HG03039 (cell line): ENCODE measurements around the gene EPM2AIP1.
"Not testable (repeated sequence)": the region's sequence is repeated elsewhere in the genome, so short reads cannot be mapped to it uniquely, and the experiment has no call there.

Experiments
- ATAC-seq: cut with Tn5 transposase; IDR thresholded peaks from one replicate; pipeline ENCODE4 v1.9.1; 2021; ENCODE audit warnings: mild to moderate bottlenecking, moderate library complexity; ENCODE audit not compliant: unreplicated experiment

The EPM2AIP1 gene

DNA sequence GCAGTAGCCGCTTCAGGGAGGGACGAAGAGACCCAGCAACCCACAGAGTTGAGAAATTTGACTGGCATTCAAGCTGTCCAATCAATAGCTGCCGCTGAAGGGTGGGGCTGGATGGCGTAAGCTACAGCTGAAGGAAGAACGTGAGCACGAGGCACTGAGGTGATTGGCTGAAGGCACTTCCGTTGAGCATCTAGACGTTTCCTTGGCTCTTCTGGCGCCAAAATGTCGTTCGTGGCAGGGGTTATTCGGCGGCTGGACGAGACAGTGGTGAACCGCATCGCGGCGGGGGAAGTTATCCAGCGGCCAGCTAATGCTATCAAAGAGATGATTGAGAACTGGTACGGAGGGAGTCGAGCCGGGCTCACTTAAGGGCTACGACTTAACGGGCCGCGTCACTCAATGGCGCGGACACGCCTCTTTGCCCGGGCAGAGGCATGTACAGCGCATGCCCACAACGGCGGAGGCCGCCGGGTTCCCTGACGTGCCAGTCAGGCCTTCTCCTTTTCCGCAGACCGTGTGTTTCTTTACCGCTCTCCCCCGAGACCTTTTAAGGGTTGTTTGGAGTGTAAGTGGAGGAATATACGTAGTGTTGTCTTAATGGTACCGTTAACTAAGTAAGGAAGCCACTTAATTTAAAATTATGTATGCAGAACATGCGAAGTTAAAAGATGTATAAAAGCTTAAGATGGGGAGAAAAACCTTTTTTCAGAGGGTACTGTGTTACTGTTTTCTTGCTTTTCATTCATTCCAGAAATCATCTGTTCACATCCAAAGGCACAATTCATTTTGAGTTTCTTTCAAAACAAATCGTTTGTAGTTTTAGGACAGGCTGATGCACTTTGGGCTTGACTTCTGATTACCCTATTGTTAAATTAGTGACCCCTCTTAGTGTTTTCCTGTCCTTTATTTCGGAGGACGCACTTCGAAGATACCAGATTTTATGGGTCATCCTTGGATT lies 674 bp upstream of the EPM2AIP1 start, which contains the start of gene MLH1:
TSS of gene MLH1 (plus strand) at position 193 of the 958 bp plus-strand sequence. CDS start at position 223, 30 bp downstream.
- peak; percentile 91 for ATAC-seq

DNA sequence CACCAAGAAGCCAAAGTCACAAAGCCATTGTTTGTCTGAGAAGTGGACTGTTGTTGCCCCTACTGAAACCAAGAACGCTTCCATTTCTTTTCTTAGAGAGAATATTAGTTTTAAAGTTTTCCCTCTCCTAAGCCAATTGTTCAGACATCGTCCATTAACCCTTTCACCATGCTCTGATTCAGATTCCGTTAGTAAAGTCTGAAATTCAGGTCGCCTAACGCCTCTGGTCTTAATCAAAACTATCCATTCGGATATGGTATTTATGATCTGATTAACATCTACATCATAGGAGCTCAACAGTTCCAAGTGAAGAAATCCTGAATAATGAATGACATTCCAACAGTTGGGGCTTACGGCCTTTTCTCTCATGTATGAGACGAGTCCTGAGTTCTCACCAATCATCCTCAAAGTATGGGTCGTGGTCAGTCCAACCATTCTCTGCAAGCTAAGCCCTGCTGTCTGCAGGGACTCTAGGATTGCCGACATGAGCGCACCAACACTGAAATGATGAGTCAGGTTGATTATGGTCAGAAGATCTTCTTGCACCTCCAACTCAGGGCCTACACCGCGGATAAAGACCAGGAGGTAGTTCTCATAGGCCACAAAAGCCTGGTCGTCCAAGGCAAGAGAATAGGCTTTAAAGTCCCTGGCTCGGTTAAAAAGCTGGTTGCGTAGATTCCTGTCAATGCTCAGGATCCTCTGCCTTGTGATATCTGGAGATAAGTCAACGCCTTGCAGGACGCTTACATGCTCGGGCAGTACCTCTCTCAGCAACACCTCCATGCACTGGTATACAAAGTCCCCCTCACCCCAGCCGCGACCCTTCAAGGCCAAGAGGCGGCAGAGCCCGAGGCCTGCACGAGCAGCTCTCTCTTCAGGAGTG lies 767 bp downstream of the EPM2AIP1 start:
- no peak for ATAC-seq

DNA sequence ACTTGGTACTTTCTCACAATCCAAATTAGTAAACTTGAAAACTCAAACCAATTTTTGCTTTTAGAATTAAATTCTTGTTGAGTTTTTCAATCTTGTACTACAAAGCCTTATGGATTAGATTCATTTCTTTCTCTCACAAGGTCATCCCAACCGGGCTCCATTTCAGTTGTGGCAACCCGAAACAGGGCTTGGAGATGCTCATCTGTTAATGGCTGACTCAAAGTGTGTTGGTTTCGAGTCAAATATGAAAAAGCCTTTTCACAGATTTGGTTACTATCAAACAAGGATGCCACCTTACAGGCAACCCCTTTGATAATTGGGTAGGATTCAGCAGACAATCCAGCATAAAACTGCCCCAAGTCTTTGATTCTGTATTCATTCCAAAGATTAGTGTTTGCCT lies 1.8 kb downstream of the EPM2AIP1 start:
- no peak for ATAC-seq

DNA sequence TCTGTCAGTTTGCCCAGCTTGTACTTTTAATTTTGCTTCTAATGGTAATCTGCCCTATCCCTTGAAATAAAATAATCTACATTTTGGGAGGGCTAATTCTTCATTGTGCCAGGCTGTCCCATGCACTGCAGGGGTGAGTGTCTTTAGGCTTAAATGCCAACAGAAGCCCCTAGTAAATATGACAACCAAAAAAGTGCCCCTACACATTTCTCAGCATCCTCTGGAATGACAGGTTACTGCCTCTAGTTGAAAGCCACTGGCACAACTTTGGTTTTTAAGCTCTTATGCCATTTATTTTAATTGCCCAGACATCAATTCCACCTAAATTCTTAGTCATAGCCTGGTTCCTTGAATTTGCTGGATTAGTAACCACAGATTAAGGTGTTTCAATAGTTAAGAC lies 3.4 kb downstream of the EPM2AIP1 start:
- no peak for ATAC-seq

DNA sequence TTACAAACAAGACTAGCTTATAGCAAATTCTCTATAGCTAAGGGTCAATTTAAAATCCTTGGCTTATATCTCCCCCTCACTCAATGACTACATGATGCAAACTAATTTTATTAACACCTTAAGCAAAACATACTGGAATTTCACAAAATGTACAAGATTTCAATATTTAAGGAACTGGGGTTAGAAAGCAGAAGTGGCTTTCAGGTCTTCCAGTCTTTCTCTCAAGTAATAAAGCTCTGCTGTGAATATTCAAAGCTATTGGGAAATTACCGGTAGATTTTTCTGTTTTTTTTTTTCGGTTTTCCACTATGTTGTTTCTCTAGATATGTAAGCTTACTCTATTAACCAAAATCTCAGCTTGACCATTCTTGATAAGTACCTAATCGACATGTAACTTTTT lies 3.9 kb downstream of the EPM2AIP1 start:
- ATAC-seq: no peak

DNA sequence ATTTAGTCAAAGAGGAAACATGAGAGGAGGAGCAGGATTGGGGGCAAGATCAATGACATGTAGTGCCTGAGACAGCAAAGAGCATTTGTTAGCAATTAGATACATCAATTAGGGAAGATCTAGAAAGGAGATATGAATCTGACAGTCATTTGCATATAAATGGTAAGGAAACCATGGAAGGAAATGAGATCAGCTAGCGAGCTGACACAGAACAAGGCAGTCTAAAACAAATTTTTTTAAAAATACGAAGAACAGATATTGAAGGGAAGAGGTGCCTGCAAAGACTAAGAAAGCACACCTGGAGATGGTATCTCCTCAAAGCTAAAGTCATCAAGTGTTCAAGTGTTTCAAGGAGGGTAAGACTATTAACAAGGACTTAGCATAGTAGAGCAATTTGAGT lies 4.6 kb downstream of the EPM2AIP1 start:
- ATAC-seq: no peak

DNA sequence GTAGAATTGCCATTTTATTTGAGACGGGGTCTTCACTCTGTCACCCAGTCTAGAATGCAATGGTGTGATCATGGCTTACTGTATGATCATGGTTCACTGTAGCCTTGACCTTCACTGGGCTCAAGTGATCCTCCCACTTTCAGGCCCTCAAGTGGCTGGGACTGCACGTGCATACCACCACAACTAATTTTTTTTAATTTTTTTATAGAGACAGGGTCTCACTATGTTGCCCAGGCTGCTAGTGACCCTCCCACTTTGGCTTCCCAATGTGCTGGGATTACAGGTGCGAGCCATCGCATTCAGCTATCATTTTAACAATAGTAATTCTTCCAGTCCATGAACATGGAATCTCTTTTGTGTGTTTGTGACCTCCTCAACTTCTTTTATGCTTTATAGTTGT lies 11.9 kb downstream of the EPM2AIP1 start:
- ATAC-seq: no peak

DNA sequence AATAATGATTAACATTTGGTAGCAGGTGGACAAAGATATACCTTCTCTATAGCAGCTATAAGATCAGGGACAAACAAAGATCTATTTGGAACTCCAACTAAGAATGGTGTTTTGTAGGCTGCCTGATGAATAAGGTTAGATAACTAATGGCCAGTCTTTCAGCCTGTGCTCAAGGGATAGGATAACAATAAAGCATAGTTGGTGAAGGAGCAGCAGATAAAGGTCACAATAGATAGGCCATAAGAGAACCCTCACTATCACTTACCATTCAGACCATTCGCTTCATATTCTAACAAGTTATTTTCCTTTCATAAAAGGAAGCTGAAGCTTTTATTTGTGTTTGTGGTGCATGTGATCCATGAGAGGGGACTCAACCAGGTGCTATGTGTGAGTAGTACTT lies 19.8 kb downstream of the EPM2AIP1 start:
- no peak for ATAC-seq

DNA sequence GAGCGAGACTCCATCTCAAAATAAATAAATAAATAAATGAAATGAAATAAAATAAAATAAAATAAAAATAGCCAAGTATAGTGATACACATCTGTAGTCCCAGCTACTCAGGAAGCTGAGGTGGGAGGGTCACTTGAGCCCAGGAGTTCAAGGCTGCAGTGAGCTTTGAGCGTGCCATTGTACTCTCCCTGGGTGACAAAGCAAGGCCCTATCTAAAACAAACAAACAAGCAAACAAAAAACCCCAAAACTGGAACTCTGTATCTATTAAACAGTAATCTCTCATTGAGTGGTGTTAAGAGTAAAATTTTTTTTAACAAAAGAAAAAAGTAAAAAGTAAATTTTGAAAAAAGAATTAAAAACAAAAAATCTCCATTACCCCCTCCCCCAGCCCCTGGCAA lies 20.8 kb downstream of the EPM2AIP1 start:
- no peak for ATAC-seq

DNA sequence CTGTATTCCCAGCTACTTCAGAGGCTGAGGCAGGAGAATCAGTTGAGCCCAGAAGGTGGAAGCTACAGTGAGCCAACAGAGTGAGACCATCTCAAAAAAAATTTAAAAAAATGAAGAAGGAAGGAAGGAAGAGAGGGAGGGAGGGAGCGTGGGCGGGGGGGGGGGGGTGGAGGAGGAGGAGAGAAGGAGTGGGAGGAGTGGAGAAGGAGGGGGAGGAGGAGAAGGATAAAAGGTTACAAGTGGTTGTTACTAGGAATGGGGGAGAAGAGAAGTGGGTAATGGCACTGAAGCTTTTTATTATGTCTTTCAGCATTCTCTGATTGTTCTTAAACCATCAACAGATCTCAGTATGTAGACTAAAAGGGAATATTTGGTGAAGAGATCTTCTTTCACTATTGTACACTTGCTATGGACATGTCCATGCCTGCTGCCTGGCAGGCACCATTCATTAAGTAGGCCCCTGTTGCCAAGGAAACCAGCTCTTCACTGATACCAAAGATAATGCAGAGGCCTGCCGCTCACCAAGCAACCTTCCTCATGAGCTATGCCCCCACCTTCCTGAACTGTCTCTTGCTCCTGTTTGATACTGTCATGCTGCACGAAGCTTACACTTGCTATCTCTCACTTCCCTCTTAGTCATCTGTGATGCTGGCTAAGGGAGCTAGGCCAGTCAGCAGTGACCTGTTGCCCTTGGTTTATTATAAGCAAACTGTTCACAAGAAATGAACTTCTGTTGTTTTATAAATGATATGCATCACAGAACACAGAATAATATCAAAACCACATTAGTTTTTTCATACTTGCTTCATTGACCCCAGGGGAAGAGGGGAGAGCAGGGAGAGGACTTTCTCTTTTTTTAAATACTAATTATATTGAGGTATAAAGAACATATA lies 23.1 kb downstream of the EPM2AIP1 start:
- peak; percentile 95 for ATAC-seq

DNA sequence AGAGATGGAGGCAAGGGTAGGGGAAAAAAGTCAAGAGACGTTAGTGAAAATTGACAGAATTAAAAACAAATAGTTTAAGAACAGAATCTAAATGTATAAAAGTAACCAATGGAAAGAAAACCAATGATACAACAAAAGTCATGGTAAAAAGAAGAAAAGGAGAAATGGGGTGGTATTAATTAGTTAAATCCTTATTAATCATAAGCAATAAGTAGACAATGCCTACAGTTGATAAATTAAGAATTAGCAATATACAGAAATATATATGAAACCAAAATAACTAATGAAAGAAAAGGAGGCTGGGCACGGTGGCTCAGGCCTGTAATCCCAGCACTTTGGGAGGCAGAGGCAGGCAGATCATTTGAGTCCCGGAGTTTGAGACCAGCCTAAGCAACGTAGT lies 23.8 kb downstream of the EPM2AIP1 start:
- no peak for ATAC-seq

DNA sequence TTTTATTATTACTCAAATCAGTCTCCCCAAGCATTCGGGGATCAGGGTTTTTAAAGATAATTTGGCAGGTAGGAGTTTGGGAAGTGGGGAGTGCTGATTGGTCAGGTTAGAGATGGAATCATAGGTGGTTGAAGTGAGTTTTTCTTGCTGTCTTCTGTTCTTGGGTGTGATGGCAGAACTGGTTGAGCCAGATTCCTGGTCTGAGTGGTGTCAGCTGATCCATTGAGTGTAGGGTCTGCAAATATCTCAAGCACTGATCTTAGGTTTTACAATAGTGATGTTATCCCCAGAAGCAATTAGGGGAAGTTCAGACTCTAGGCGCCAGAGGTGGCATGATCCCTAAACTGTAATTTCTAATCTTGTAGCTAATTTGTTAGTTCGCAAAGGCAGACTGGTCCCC lies 27.5 kb downstream of the EPM2AIP1 start:
- no peak for ATAC-seq

DNA sequence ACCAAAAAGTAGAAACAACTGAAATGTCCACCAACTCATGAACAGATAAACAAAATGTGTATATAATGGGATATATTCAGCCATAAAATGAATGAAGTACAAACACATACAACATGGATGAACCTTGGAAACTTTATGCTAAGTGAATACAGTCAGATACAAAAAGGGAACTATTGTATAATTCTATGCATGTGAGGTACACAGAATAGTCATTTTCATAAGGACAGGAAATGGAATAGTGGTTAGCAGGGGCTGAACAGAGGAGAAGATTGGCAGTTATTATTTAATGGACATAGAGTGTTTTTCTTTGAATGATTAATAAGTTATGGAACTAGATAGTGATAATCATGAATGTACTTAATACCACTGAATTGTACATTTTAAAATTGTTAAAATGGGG lies 28.1 kb downstream of the EPM2AIP1 start:
- ATAC-seq: no peak

DNA sequence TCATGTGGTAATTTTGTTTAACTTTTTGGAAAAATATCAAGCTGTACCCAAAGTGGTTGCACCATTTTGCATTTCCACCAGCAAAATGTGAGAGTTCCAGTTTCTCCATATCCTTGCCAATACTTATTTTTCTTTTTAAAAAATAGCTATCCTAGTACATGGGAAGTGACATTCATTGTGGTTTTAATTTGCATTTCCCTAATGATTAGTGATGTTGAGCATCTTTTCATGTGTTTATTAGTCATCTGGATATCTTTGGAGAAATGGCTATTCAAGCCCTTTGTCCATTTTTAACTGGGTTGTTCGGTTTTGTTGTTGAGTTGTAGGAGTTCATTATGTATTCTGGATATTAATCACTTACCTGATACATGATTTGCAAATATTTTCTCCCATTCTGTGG lies 28.6 kb downstream of the EPM2AIP1 start:
- ATAC-seq: no peak

DNA sequence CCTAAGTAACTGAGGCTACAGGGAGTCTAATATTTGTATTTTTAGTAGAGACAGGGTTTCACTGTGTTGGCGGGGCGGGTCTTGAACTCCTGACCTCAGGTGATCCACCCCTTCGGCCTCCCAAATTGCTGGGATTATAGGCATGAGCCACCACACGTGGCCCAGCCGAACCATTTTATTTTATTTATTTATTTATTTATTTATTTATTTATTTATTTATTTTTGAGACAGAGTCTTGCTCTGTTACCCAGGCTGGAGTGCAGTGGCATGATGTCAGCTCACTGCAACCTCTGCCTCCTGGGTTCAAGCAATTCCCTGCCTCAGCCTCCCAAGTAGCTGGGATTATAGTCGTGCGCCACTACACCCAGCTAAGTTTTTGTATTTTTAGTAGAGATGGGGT lies 29.9 kb downstream of the EPM2AIP1 start:
- not testable (repeated sequence) for ATAC-seq

DNA sequence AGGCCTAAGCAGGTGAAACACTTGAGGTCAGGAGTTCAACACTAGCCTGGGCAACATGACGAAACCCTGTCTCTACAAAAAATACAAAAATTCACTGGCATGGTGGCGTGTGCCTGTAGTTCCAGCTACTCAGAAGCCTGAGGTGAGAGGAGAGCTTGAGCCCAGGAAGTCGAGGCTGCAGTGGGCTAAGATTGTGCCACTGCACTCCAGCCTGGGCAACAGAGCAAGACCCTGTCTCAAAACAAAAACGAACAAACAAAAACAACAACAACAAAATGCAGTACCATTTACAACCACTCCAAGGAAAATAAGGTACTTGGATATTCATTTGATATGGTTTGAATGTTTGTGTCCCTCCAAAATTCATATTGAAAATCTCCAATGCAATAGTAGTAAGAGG lies 32.4 kb downstream of the EPM2AIP1 start:
- ATAC-seq: no peak

DNA sequence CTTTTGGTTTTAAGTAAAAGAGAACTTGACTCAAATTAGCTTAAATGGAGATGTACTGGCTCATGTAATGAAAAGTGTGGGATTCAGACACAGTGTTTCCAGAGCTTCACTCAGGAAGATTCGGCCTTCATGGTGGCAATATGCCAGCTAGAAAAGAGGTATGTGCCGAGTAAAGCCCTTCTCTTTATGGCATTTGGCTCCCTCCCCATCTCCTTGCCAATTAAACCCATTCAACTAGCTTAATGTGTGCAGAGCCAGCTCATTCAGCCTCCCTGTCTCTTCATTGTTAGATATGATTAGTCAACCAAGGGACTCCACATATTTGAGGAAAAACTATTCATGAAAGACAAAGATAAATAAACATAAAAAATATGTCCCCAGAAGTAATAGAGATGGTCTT lies 33.1 kb downstream of the EPM2AIP1 start:
- no peak for ATAC-seq

DNA sequence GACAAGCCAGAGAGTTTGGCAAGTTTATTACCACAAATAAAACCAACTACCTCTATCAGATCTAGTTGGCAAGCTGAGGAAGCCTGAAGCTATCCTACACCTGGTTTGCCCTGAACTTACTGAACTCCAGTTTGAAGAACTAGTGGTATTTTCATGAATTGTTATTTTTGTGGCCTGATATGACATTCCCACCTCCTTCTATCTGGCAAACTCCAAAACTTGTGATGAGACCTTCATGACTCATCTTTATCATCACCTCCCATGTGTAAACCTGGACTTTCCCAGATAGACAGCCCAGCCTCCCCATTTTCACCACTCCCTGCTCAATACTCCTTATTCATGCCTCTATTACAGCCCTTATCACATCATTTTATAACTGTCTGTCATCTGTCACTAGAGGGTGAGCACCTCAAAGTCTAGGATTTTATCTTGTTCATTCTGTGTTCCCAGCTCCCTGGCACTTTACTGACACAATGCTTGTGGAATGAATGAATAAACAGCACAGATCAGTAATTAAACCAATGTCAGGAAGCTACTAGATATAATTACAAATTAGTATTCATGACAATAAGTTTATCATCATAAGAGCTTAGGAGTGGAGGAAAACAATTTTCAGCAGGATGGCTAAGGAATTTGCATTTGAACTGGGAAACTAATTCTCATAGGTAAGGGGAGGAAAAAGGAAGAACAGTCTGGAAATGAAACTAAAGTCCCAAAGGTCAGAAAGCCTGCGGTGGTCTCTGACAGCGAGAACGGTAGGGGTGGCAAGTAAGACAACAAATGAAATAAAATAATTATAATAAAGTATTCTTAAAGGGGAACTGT lies 34.9 kb downstream of the EPM2AIP1 start:
- ATAC-seq: no peak

DNA sequence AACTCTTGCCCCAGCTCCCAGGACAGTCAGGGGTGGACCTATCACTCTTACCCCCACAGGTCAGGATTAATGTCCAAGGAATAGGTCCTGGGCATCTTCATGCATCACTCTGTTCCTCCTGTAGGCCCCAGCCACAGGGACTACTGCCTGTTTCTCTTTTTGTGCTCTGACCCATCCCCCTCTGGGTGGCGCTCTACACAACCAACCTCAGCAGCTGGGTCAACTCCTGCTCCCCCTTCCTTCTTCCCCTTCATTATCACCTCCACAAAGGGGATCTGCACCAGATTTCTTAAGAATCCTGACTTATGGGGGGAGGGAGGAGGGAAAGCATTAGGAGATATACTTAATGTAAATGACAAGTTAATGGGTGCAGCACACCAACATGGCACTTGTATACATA lies 35.9 kb downstream of the EPM2AIP1 start:
- no peak for ATAC-seq

DNA sequence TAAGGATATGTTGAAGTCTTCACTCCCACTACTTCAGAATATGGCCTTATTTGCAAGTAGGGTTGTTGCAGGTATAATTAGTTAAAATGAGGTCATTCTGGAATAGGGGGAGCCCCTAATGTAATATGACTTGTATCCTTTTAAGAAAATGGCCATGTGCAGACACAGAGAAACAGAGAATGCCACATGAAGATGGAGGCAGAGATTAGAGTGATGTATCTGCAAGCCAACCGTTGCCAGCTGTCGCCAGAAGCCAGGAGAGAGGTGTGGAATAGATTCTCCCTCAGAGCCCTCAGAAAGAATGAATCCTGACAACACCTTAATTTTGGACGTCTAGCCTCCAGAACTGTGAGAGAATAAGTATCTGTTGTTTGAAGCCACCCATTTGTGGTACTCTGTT lies 36.8 kb downstream of the EPM2AIP1 start:
- no peak for ATAC-seq
